ENCODE data around the gene MAD2L1BP.
"Not testable (repeated sequence)": the region's sequence is repeated elsewhere in the genome, so short reads cannot be mapped to it uniquely, and the experiment has no call there.

MAD2L1BP gene

GRCh38 chr6:43621078-43621835, 14.4 kb upstream of the MAD2L1BP start:
- ATAC-seq (replicated peaks) = peak in 1 of 2 donors; percentile 24
- Mint-ChIP-seq H3K36me3 (peaks cover 32 to 54% of the 10 kb centered on the region in 2 donors), H3K27me3 (no peaks in the 10 kb centered on the region), H3K27ac (peak overlapping the region; percentile 77), H3K4me1 (peaks cover 5 to 10% of the 10 kb centered on the region in 2 donors), H3K4me3 (no peak overlapping the region), H3K9me3 (no peaks in the 10 kb centered on the region)
- no peak for DNase-seq

GRCh38 chr6:43621836-43622180, 13.8 kb upstream of the MAD2L1BP start:
- ATAC-seq (replicated peaks) (no peak), DNase-seq (no peak)
- peaks cover 38 to 55% of the 10 kb centered on the region in 2 donors for H3K36me3 Mint-ChIP-seq
- H3K4me1 Mint-ChIP-seq = peaks cover 10 to 15% of the 10 kb centered on the region in 2 donors
- no peaks in the 10 kb centered on the region for H3K27me3 Mint-ChIP-seq
- no peaks in the 10 kb centered on the region for H3K9me3 Mint-ChIP-seq
- no peak overlapping the region for H3K4me3 Mint-ChIP-seq
- H3K27ac Mint-ChIP-seq = peak overlapping the region; percentile 77

GRCh38 chr6:43622541-43622940, 13.1 kb upstream of the MAD2L1BP start:
- H3K4me3 Mint-ChIP-seq = no peak overlapping the region
- H3K36me3 Mint-ChIP-seq = peaks cover 41 to 55% of the 10 kb centered on the region in 2 donors
- peak overlapping the region; percentile 86 for H3K27ac Mint-ChIP-seq
- no peaks in the 10 kb centered on the region for H3K9me3 Mint-ChIP-seq
- no peak for ATAC-seq (replicated peaks)
- H3K4me1 Mint-ChIP-seq = peaks cover 17 to 23% of the 10 kb centered on the region in 2 donors
- no peaks in the 10 kb centered on the region for H3K27me3 Mint-ChIP-seq
- no peak for DNase-seq

GRCh38 chr6:43623880-43624785, 11.5 kb upstream of the MAD2L1BP start:
- H3K27ac Mint-ChIP-seq = no peak overlapping the region
- H3K4me1 Mint-ChIP-seq = peaks cover 23 to 36% of the 10 kb centered on the region in 2 donors
- DNase-seq (no peak), ATAC-seq (replicated peaks) (no peak)
- no peaks in the 10 kb centered on the region for H3K9me3 Mint-ChIP-seq
- peaks cover 44 to 59% of the 10 kb centered on the region in 2 donors for H3K36me3 Mint-ChIP-seq
- no peaks in the 10 kb centered on the region for H3K27me3 Mint-ChIP-seq
- H3K4me3 Mint-ChIP-seq = no peak overlapping the region

GRCh38 chr6:43624786-43625288, 10.8 kb upstream of the MAD2L1BP start:
- no peak overlapping the region for H3K4me3 Mint-ChIP-seq
- H3K4me1 Mint-ChIP-seq = peaks cover 23 to 33% of the 10 kb centered on the region in 2 donors
- H3K27ac Mint-ChIP-seq = peak overlapping the region; percentile 78
- H3K36me3 Mint-ChIP-seq = peaks cover 44 to 59% of the 10 kb centered on the region in 2 donors
- H3K9me3 Mint-ChIP-seq = no peaks in the 10 kb centered on the region
- no peaks in the 10 kb centered on the region for H3K27me3 Mint-ChIP-seq
- ATAC-seq (replicated peaks) (no peak), DNase-seq (no peak)

- Mint-ChIP-seq H3K36me3 (peaks cover 43 to 58% of the 10 kb centered on the region in 2 donors), H3K4me1 (peaks cover 28 to 37% of the 10 kb centered on the region in 2 donors), H3K4me3 (no peak overlapping the region), H3K9me3 (no peaks in the 10 kb centered on the region), H3K27me3 (no peaks in the 10 kb centered on the region), H3K27ac (peak overlapping the region; percentile 78)
- ATAC-seq (replicated peaks) (no peak), DNase-seq (no peak)
These were observed 10.1 kb upstream of the MAD2L1BP start for GRCh38 chr6:43625393-43625992.

GRCh38 chr6:43627008-43627825, 8.4 kb upstream of the MAD2L1BP start:
- Mint-ChIP-seq H3K36me3 (peaks cover 32 to 46% of the 10 kb centered on the region in 2 donors), H3K27me3 (no peaks in the 10 kb centered on the region), H3K9me3 (no peaks in the 10 kb centered on the region), H3K27ac (peak overlapping the region; percentile 86), H3K4me3 (peak overlapping the region; percentile 44 to 69), H3K4me1 (peaks cover 30 to 38% of the 10 kb centered on the region in 2 donors)
- ATAC-seq (replicated peaks) (no peak), DNase-seq (no peak)

GRCh38 chr6:43628393-43629103, 7.1 kb upstream of the MAD2L1BP start:
- H3K36me3 Mint-ChIP-seq = peaks cover 26 to 37% of the 10 kb centered on the region in 2 donors
- no peaks in the 10 kb centered on the region for H3K27me3 Mint-ChIP-seq
- H3K4me3 Mint-ChIP-seq = peak overlapping the region; percentile 100
- H3K9me3 Mint-ChIP-seq = no peaks in the 10 kb centered on the region
- peak overlapping the region; percentile 98 for H3K27ac Mint-ChIP-seq
- peaks cover 30 to 38% of the 10 kb centered on the region in 2 donors for H3K4me1 Mint-ChIP-seq
- ATAC-seq (replicated peaks) = peak; percentile 24 to 26
- peak; percentile 43 for DNase-seq

- H3K27ac Mint-ChIP-seq = peak within 1 kb of the TSS; percentile 98
- ATAC-seq (replicated peaks) (peak; percentile 88), DNase-seq (peak; percentile 98)
- peaks cover 31 to 38% of the 10 kb centered on the region in 2 donors for H3K4me1 Mint-ChIP-seq
- H3K27me3 Mint-ChIP-seq = no peaks in the 10 kb centered on the region
- H3K36me3 Mint-ChIP-seq = peaks cover 23 to 32% of the 10 kb centered on the region in 2 donors
- H3K9me3 Mint-ChIP-seq = no peaks in the 10 kb centered on the region
- peak within 1 kb of the TSS; percentile 100 for H3K4me3 Mint-ChIP-seq
These were observed 6.5 kb upstream of the MAD2L1BP start, which contains the start of gene GTPBP2 for GRCh38 chr6:43629104-43629504. Gene GTPBP2, minus strand, starts transcription at chr6:43629264. Its CDS starts 102 bp downstream, at chr6:43629162.

GRCh38 chr6:43629505-43630300, 5.9 kb upstream of the MAD2L1BP start:
- Mint-ChIP-seq H3K27me3 (no peaks in the 10 kb centered on the region), H3K4me1 (peaks cover 29 to 41% of the 10 kb centered on the region in 2 donors), H3K9me3 (no peaks in the 10 kb centered on the region)

GRCh38 chr6:43630980-43631619, 4.5 kb upstream of the MAD2L1BP start:
- no peaks in the 10 kb centered on the region for H3K9me3 Mint-ChIP-seq
- peaks cover 35 to 48% of the 10 kb centered on the region in 2 donors for H3K4me1 Mint-ChIP-seq
- H3K27me3 Mint-ChIP-seq = no peaks in the 10 kb centered on the region
- ATAC-seq (replicated peaks) (no peak), DNase-seq (no peak)
- peak overlapping the region; percentile 76 for H3K27ac Mint-ChIP-seq
- peak overlapping the region in 1 of 2 donors; percentile 25 for H3K4me3 Mint-ChIP-seq
- peaks cover 14 to 16% of the 10 kb centered on the region in 2 donors for H3K36me3 Mint-ChIP-seq

More at GRCh38 chr6:43629505-43630300, 5.9 kb upstream of the MAD2L1BP start:
- Mint-ChIP-seq H3K27ac (peak overlapping the region; percentile 98), H3K36me3 (peaks cover 19 to 28% of the 10 kb centered on the region in 2 donors), H3K4me3 (peak overlapping the region; percentile 100)
- DNase-seq (peak; percentile 93), ATAC-seq (replicated peaks) (peak; percentile 76 to 80)

GRCh38 chr6:43633002-43633401, 2.6 kb upstream of the MAD2L1BP start:
- ATAC-seq (replicated peaks); H3K9me3 Mint-ChIP-seq; H3K27me3 Mint-ChIP-seq; H3K4me3 Mint-ChIP-seq; DNase-seq; H3K27ac Mint-ChIP-seq: not testable (repeated sequence)
- H3K4me1 Mint-ChIP-seq = peaks cover 26 to 47% of the 10 kb centered on the region in 2 donors
- peaks cover 3 to 14% of the 10 kb centered on the region in 2 donors for H3K36me3 Mint-ChIP-seq

All from stimulated activated naive B cell treated with anti-CD40 and anti-IgM and Interleukin-4, amounts not matched to agents 10 μg/mL and 1 μg/mL and 100 μg/mL, for 72 hours (primary cell).